ENCODE measurements around the gene RFXAP. TPM values are rescaled to one million over a fixed set of nuclear protein-coding genes. Genes with fewer than 3 reads are reported as not detected.

Gene RFXAP
- total RNA-seq, 4 donors from 2014 or later = 1.8 to 4.7 (median 2.2) TPM

GRCh38 chr13:36789061-36789460, 30.0 kb upstream of the RFXAP start:
- no peaks in the 10 kb centered on the region for H3K4me1 ChIP-seq
- 78% methylated on average over 3 of the region's 3 CpGs for WGBS
- no peaks in the 10 kb centered on the region for H3K36me3 ChIP-seq
- no peaks in the 10 kb centered on the region for H3K9me3 ChIP-seq
- no peaks in the 10 kb centered on the region for H3K27me3 ChIP-seq
- H3K4me3 ChIP-seq = no peak overlapping the region
- DNase-seq (ENCODE audit: low spot score in 2 of 2) = no peak
- no peak overlapping the region for H3K27ac ChIP-seq
- TF ChIP-seq POLR2A (IDR thresholded peaks at IDR 0.05) = no peak
- TF ChIP-seq CTCF (IDR thresholded peaks at IDR 0.05) = no peak
- no peak for TF ChIP-seq POLR2AphosphoS5 (IDR thresholded peaks at IDR 0.05)
- no peak for TF ChIP-seq EP300 (IDR thresholded peaks at IDR 0.05)

- DNase-seq (ENCODE audit: low spot score in 2 of 2) = no peak
- no peaks in the 10 kb centered on the region for H3K36me3 ChIP-seq
- TF ChIP-seq POLR2A (IDR thresholded peaks at IDR 0.05) (no peak), CTCF (IDR thresholded peaks at IDR 0.05) (no peak), POLR2AphosphoS5 (IDR thresholded peaks at IDR 0.05) (no peak), EP300 (IDR thresholded peaks at IDR 0.05) (no peak)
- no peak overlapping the region for H3K4me3 ChIP-seq
- no peaks in the 10 kb centered on the region for H3K27me3 ChIP-seq
- 88% methylated on average over 4 of the region's 4 CpGs for WGBS
- H3K27ac ChIP-seq = no peak overlapping the region
- H3K9me3 ChIP-seq = no peaks in the 10 kb centered on the region
- H3K4me1 ChIP-seq = no peaks in the 10 kb centered on the region
These were observed 29.3 kb upstream of the RFXAP start for GRCh38 chr13:36789730-36790129.

DNA sequence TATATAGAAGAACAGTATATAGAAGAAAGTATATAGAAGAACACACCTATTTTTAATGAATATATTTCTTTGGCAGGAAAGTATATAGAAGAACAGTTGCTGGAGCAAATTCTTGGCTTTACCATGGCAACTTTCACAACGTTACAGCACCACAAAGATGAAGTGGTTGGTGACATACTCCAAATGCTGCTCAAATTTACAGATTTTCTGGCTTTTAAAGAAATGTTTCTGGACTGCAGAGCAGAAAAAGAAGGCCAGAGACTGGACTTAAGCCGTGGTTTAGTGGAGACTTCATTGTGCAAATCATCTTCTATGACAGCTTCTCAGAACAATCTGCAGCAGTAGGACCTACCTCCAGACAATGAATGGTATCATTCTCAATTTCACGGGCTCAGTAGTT, 24.3 kb upstream of the RFXAP start:
- H3K27me3 ChIP-seq = no peaks in the 10 kb centered on the region
- no peaks in the 10 kb centered on the region for H3K9me3 ChIP-seq
- no peaks in the 10 kb centered on the region for H3K36me3 ChIP-seq
- no peaks in the 10 kb centered on the region for H3K4me1 ChIP-seq
- no peak overlapping the region for H3K27ac ChIP-seq
- no peak for TF ChIP-seq POLR2AphosphoS5 (IDR thresholded peaks at IDR 0.05)
- TF ChIP-seq CTCF (IDR thresholded peaks at IDR 0.05) = no peak
- no peak for TF ChIP-seq EP300 (IDR thresholded peaks at IDR 0.05)
- TF ChIP-seq POLR2A (IDR thresholded peaks at IDR 0.05) = no peak
- 62% methylated on average over 3 of the region's 3 CpGs for WGBS
- DNase-seq (ENCODE audit: low spot score in 2 of 2) = no peak
- H3K4me3 ChIP-seq = no peak overlapping the region

- 74% methylated on average over 6 of the region's 6 CpGs for WGBS
- no peak for DNase-seq (ENCODE audit: low spot score in 2 of 2)
- H3K9me3 ChIP-seq = no peaks in the 10 kb centered on the region
- no peak overlapping the region for H3K27ac ChIP-seq
- H3K4me1 ChIP-seq = no peaks in the 10 kb centered on the region
- TF ChIP-seq POLR2A (IDR thresholded peaks at IDR 0.05) (no peak), CTCF (IDR thresholded peaks at IDR 0.05) (no peak), POLR2AphosphoS5 (IDR thresholded peaks at IDR 0.05) (no peak), EP300 (IDR thresholded peaks at IDR 0.05) (no peak)
- no peaks in the 10 kb centered on the region for H3K36me3 ChIP-seq
- no peak overlapping the region for H3K4me3 ChIP-seq
- H3K27me3 ChIP-seq = no peaks in the 10 kb centered on the region
These were observed 23.6 kb upstream of the RFXAP start for GRCh38 chr13:36795463-36795862.

DNA sequence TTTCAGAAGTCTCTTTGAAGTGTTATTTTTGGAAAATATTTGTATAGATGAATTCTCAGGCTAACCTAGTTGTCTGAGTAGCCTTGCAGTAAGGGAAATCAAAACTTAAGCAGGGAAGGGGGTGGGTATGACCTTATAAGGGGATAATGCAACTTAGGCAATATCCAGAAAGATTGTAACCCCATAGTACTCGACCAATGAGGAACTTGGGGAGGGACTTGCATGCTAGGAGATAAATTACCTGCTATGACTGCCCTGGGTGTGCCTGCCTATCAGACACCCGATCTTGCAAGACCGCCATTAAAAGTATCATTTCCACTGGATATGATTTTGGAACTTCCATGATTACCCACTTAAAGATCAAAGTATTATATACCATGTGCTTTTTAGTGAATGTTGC, 23.0 kb upstream of the RFXAP start:
- Histone ChIP-seq H3K36me3 (no peaks in the 10 kb centered on the region), H3K9me3 (no peaks in the 10 kb centered on the region), H3K4me3 (no peak overlapping the region), H3K4me1 (no peaks in the 10 kb centered on the region), H3K27ac (no peak overlapping the region), H3K27me3 (no peaks in the 10 kb centered on the region)
- 77% methylated on average over 3 of the region's 3 CpGs for WGBS
- TF ChIP-seq EP300 (IDR thresholded peaks at IDR 0.05) (no peak), POLR2A (IDR thresholded peaks at IDR 0.05) (no peak), POLR2AphosphoS5 (IDR thresholded peaks at IDR 0.05) (no peak), CTCF (IDR thresholded peaks at IDR 0.05) (no peak)
- DNase-seq (ENCODE audit: low spot score in 2 of 2) = no peak
